Inflammatory macrophage treated with lipopolysaccharide for 1 hour (primary cell): ENCODE measurements around the gene CRISPLD2.

Source experiments
- DNase-seq, 2 donors: peaks; one replicate each; pipeline ENCODE4 v3.0.0-alpha.2; 2020 to 2022

The CRISPLD2 gene

DNA sequence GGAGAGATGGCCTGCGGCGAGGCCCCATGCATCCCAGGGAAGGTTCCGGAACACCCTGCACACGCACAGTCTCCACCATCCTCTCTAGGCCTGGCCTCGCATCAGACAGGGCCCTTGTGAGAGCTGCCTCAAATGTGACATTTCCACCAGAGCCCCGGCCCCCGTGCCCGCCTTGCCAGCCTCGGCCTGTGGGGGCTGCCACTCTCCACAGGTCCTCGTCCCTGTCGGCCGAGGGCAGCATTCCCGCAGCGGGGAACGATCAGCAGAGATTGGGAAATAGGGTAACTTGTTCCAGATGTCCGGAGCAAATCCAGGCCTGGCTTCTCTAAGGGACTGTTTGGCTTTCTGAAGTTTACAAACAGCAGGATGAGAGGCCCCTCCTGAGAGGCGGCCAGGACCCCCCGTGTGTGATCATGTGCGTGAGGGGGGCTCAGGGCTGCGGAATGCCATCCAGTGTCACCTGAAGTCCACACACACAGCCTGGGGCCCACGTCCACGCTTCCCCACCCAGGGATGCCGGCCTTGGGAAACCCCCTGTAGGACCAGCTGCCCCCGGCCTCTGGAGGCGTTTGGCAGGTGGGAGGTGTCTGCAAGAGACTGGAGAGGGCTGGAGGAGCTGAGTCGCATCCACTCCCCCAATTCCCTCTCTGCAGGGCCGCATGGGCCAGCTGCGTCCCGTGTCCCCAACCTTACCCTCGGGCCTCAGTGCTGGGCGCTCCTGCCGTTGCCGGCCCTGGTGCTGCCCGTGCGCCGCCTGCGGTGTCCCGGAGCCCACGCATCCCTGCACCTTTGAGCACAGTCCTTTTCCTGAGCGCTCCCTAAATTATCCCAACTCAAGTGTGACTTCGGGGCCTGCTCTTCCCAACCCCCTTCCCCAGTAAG is 121.1 kb downstream of the CRISPLD2 start:
- DNase-seq, result no peak

DNA sequence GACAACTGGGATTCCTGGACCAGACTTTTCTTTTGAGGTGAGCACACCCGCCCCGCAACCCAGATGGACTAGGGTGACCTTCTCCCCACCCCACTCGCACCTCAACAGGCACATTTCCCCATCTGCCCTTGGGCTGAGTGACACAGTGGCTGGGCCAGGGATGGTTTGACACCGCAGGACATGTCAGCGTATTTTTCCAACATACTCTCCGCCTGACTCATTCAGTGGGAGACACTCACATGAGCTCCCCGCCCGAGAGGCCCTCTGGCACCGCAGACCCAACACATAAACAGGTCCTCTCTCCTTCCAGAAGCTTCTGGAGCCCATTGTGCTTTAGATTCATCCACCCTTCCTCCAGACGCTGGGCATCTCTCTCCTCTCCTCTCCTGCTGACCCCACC is 122.1 kb downstream of the CRISPLD2 start:
- DNase-seq, result no peak

DNA sequence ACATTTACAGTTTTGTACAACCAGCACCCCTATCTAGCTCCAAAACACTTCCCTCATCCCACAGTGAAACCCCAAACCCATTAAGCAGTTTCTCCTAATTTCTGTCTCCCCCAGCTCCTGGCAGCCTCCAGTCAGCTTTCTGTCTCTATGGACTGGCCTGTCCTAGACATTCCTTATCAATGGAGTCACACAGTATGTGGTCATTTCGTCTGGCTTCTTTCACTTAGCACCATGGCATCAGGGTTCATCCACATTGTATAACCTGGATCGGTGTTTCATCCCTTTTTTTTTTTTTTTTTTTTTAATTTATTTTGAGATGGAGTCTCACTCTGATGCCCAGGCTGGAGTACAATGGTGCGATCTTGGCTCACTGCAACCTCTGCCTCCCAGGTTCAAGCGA is 123.0 kb downstream of the CRISPLD2 start:
- no peak for DNase-seq

DNA sequence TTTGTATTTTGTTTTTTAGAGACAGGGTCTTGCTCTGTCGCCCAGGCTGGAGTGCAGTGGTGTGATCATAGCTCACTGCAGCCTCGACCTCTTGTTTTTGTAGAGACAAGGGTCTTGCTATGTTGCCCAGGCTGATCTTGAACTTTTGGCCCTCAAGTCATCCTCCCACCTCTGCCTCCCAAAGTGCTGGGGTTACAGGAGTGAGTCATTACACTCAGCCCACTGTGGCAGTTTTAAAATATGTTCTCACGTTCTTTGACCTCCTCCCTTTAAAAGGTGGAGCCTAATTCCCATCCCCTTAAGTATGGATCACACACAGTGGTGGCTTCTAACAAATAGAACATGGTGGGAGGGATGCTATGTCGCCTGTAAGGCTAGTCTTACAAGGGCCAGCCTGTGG is 123.8 kb downstream of the CRISPLD2 start:
- no peak for DNase-seq

DNA sequence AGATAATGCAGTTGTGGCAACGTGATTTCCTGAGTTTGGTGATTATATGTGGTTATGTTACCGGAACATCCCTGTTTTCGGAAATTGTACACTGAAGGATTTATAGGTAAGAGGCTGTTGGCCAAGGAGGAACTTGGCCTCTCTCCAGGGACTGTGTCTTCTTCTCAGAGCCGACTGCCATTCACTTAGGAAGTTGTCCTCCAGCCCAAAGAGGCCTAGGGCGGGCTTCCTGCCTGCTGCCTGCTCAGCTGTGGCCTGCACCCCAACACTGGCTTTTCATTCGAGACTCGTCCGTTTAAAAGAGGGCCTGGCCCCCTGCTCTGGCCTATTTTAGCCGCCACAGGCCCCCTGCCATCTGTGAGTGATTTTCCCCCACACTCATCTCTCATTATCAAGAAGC is 127.2 kb downstream of the CRISPLD2 start:
- peak in 1 of 2 donors; percentile 29 for DNase-seq

DNA sequence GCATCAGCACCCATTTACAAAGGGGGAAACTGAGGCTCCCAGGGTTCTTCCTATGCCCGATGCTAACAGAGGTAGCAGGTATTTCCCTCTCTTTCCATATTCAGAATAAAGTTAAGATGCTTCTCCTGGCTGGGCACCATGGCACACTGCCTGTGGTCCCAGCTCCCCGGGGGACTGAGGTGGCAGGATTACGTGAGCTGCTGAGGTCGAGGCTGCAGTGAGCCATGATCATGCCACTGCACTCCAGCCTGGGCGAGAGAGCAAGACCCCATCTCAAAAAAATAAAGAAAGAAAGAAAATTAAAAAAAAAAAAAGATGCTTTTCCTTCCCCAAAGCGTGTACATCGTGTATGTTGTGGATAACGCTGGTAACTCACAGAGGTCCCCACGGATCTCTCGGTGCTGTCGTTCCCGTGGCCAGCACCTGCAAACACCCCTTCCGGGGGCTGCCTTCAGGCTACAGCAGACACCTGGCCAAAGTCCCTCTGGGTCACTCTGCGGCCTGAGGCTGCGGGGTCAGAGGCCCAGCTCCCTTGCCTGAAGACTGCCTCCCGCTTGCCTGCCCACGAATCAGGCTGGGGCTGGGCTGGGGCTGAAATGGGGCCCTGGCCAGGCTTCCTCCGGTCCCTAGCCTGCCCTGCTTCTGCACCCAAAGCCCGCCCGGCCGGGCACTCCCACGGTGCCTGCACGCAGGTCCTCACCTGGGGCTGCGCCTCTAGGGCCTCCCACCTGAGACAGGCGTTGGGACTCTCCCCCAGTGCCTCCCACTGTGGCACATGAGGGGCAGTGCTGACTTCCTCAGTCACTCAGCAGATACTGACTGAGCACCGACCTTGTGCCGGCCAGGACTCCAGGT is 128.4 kb downstream of the CRISPLD2 start:
- DNase-seq, result no peak

DNA sequence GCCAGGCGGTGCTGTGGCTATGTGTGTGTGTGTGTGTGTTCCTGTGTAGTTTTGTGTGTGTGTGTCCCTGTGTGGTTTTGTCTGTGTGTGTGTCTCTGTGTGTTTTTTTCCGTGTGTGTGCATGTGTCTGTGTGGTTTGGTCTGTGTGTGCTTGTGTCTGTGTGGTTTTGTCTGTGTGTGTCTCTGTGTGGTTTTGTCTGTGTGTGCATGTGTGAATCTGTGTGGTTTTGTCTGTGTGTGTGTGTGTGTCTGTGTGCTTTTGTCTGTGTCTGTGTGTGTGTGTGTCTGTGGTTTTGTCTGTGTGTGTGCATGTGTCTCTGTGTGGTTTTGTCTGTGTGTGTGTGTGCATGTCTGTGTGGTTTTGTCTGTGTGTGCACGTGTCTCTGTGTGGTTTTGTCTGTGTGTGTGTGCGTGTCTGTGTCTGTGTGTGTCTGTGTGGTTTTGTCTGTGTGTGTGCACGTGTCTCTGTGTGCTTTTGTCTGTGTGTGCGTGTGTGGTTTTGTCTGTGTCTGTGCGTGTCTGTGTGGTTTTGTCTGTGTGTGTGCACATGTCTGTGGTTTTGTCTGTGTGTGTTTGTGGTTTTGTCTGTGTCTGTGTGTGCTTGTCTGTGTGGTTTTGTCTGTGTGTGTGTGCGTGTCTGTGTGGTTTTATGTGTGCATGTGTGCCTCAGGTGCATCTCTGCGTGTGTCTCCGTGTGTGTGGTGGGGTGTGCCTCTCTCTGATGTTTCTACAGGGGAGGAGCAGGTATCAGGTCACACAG is 129.2 kb downstream of the CRISPLD2 start:
- no peak for DNase-seq

DNA sequence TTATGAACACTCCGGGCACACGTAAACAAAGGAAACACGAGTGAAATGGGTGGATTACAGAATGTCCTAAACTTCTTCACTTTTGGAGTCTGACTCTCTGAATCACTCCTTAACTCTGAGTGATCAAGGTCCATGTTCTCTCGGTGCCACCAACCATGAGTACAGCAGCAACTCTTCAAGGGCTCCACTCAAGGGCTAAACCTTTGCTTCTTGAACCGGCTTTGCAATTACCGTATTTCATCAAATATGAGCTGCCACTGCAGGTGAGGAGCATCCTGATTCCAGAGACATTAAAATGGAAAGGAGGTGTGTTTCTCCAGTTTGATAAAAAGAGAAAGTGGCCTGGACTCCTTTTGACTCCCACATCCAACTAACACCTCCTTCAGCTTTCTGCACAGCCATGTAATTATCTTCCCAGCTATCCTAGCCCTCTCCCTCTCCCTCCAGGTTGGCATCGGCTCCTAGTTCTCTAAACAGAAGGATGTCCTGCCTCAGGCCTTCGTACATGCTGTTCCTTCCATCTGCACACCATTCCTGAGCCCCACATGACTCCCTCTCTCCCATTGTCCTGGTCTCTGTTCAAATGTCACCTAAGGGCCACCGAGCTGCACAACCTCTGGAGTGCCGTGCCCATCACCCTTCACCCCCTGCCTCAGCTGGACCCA is 130.1 kb downstream of the CRISPLD2 start:
- no peak for DNase-seq

DNA sequence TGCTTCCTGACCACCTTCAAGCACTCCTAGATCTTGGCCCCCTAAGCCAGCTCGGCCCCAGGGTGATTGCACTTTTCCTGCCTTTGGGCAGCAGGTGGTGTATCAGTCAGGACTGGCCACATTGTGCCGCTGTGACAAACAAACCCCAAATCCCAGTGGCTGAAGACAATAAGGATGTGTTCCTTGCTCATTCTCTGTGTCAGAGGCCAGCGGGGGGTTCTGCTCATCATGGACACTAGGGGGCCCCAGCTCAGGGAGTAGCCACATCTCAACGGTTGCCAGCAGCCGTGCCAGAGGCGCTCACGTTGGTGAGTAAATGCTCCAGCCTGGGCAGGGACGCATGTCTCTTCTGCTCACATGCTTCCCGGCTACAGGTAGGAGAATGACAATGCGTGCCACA is 131.1 kb downstream of the CRISPLD2 start:
- DNase-seq, result peak; percentile 25 to 63

DNA sequence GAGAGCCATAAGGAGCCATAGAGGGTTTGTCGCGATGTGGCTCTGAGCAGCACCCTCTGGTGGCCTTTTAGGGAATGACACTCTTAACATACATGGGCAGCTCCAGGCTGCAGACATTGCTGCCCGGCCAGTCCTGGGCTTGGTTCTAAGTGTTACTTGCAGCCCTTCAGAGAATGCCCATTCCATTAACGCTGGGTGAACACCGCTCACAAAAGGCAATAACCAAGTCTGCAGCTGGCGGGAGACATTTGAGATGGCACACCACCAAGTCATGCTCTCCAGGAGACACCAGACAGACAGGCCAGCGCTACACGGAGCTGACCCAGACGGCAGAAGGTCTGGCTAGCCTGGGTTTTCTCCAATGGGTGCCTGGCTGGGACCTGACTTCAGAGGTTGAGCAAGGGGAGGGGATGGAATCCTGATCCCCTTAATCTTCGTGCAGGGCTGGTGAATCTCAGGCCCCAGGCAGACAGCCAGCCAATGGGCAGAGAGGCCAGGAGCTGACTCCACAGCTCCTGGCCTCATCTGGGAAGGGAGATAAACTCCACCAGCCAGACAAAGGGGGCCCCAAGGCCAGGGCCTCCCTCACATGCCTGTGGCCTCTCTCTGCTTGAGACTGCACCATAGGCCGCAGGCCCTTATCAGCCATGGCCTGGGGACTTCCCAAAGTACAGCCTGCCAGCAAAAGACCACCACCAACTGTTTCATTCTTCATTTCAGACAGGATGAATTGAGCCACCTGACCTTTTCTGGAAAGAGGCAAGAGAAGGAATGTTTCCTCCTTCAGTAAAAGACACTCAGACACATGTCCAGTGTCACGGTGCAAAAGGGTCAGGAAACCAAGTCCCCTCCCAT is 132.8 kb downstream of the CRISPLD2 start:
- DNase-seq, result peak; percentile 60 to 97

DNA sequence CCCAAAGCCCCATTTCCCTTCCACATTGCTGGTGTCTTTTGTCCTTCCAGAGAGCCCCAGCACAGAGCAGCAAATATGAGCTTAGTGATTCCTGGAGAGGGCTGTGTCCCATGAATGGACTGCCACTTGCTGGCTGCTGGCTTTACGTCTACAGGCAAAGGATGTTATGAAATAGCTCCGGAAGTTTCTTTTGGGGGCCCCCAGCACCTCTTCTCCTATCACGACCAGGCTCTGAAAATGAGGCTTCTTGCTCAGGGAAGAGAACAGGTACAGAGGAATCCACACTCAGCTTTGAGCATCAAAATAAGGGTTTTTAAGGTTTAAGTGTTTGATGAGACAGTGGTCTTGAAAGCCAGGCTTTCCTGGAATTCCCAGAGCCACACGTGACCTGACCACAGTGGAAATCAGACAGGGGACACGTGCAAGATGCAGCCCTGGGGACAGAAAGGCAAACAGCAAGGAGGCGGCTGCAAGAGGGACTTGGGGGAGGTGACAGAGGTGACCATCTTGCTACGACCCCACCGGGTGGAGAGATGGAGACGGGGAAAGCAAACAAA is 133.5 kb downstream of the CRISPLD2 start:
- no peak for DNase-seq

DNA sequence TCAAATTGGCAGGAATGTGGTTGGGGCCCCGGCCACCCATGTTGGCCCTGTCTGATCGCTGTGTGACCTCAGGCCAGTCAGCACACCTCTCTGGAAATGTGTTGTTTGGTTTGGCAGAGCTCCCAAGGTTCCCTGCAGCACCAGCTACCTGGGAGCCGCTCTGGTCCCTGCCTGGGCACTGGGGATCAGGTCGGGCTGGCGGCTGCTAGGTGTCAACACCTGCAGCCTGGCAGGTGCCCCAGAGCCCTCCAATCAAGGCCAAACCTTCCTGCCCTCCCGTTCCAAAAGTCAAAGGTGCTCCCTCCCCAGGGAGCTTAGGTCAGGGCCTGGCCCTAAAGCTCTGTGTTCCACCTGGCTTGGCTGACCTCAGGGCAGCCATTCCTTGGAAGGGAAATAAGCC is 135.6 kb downstream of the CRISPLD2 start:
- DNase-seq, result no peak

DNA sequence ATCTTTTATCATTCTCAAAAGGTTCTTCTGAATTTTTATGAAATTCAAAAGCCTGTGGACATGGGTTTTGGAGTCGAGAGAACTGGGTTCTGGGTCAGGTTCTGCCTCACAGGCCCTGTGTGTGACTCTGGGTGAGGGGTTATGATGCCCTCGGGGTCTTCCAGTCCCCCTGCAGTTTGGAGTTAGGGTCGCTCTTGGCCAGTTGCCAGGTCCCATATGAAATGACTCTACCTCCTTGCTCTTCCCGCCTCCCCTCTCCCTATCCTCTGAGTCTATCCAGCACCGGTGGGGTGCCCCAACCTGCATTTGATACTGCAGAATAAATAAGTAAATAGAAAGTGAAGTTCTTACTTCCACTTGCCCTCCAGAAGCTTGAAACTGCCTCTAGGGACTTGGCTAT is 137.4 kb downstream of the CRISPLD2 start:
- DNase-seq, result no peak

DNA sequence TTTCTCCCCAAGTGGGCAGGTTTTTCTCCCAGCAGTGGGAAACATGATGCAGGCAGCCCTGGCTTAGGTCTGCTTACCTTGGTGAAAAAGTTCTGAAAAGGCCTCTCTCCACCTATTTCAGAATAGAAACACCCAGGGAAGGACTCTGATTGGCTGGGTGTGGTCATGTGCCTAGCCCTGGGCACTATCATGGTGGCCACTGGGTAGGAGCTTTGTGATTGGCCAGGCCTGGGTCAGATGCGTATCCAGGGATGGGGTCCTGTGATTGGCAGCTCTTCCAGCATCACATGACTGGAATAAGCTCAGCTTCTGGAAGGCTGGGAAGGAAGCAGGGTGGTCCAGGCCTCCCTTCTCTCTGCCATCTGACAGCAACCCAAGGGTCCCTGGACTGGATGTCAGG is 138.0 kb downstream of the CRISPLD2 start:
- DNase-seq, result no peak
